Stimulated activated CD8-positive, alpha-beta memory T cell treated with anti-CD3 and anti-CD28 coated beads, Interleukin-12 subunit alpha, Interleukin-12 subunit beta, amount 100 ng/mL, for 24 hours (primary cell): ENCODE measurements around the gene PERCC1.
"Not testable (repeated sequence)": the region's sequence is repeated elsewhere in the genome, so short reads cannot be mapped to it uniquely, and the experiment has no call there.

Experiments
- DNase-seq: peaks from one replicate; pipeline ENCODE4 v3.0.0-alpha.2; 2020; ENCODE audit errors: extremely low read depth

Gene PERCC1

DNA sequence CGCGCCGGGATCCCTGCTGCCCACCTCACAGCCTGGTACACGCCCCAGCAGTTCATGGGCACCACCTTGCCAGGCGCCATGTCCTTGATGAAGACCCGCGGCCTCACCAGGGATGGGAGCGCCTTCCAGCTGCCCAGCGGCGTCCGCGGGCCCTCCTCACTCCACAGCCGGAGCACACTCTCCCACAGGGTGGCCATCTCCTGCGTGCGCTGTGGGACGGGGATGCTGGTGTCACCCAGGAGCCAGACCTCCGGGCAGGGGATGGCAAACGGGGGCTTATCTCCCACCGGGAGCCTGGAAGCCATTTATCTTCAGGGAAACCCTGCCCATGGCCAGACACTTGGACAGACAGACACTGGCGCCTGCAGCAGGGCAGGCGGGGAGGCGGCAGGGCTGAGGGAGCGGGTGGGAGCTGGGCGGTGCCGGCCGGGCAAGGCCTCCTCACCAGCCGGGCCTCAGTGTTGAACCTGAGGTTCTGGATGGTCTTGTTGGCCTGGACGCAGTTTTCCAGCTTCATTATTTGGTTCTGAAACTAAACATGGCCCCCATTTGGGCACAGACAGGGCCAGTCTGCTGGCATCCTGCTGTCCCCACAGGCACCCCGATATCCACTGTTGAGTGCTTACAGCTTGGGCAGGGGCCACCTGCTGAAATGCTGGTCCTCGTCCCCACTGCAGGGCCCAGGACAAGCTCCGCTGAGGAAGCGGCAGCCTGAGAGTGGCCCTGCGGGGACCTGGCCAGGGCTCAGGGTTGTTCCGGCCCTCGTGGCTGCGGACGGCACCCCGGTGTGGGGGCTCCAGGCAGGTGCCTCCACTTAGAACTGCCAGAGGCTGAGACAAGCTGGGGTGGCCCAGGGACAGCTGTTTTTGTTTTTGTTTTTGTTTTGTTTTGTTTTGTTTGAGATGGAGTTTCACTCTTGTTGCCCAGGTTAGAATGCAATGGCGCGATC is 4.0 kb downstream of the PERCC1 start:
- DNase-seq: no peak

- no peak for DNase-seq
These were observed 5.2 kb downstream of the PERCC1 start for GRCh38 chr16:1435921-1436697.

DNA sequence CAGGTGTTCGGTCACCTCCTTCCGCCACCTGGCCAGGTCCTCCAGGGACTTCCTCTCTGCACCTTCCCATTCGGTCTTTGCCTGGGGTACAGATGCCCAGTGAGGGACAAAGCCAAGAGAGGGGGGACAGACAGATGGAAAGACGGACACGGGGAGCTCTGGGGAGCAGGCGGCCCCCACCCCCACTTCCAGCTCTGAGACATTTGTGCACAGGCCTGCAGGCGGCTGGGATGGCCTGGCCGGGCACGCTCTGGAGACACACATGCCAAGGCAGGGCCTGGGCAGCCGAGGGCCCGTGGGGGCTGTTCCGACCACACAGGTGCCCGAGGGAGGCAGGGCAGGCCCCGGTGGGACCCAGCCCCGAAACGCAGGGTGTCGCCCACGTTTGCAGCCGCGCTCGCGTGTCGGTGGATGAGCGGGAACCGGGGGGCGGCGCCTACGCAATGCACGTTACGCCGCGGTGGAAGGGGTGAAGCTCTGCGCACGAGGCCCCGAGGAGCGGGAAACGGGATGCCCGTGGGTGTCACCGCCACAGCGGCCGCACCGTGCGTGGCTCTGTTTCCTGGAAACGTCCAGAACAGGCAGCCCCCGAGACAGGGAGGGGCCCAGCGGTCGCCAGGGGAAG is 6.0 kb downstream of the PERCC1 start:
- DNase-seq: no peak

- DNase-seq: no peak
These were observed 6.7 kb downstream of the PERCC1 start for GRCh38 chr16:1437606-1438005.

DNA sequence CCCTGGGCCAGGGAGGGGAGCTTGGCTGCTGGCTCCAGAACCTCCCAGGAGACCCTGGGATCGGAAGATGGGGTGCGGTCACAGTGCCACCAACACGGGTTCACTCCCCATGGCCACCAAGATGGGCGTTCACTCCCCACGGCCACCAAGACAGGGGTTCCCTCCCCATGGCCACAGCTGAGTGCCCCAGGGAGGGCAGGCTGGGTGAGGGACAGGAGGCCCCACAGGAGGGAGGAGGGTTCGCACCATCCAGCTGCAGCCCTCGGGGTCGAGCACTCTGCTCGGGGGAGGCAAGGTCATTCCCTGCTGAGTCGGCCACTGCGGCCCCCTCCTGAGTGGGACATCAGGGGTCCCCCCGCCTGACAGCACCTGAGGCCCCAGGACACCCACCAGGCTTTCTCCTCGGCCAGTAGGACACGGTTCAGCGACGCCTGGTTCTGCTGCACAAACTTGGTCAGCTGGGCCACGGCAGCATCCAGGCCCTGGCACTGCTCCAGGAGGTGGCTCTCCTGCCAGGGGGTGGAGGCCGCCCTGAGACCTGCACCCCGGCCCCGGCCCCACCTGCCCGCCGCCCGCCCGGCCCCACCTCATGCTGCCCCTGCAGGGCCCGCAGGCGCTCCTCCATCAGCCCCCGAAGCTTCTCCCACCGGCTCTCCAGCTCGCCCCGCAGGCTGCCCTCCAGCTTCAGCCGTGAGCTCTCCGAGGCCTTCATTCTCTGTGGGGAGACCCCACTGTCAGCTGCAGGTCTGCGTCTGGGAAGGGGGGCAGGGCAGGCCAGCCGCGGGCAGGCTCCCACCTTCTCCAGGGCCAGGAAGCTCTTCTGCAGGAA is 7.6 kb downstream of the PERCC1 start:
- no peak for DNase-seq

- DNase-seq: no peak
These were observed 8.3 kb downstream of the PERCC1 start for GRCh38 chr16:1439058-1439698.

DNA sequence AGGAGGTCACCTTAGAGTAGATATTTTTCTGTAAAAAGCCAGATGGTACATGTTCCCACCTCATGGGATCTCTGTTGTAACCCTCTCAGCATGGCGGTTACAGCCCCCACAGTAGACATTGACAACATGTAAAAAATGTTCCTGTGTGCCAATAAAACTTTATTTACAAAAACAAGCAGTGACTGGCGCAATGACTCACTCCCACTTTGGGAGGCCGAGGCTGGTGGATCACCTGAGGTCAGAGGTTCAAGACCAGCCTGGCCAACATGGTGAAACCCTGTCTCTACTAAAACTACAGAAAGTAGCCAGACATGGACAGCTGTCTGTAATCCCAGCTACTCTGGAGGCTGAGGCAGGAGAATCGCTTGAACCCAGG is 8.8 kb downstream of the PERCC1 start:
- DNase-seq: not testable (repeated sequence)

- DNase-seq: no peak
These were observed 10.5 kb downstream of the PERCC1 start for GRCh38 chr16:1441391-1441829.

DNA sequence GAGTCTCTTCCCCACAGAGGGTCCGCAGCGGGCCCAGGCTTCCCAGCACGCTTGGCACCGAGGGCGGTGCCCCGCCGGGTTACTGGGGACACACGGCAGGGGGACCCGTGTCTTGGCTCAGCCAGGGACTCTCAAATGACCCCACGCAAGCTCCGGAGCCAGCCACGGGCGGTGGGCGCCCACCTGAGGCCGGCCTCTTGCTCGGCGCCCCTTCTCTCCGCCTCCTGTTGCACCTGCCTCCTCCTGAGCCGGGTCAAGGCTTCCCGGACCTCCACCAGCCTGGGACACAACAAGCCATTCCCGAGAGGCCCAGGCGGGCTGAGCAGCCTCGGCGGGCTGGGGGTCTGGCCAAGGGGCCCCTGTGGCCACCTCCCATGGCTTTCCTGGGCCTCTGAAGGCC is 11.8 kb downstream of the PERCC1 start:
- DNase-seq: no peak

GRCh38 chr16:1443403-1443973 is 12.6 kb downstream of the PERCC1 start:
- no peak for DNase-seq

DNA sequence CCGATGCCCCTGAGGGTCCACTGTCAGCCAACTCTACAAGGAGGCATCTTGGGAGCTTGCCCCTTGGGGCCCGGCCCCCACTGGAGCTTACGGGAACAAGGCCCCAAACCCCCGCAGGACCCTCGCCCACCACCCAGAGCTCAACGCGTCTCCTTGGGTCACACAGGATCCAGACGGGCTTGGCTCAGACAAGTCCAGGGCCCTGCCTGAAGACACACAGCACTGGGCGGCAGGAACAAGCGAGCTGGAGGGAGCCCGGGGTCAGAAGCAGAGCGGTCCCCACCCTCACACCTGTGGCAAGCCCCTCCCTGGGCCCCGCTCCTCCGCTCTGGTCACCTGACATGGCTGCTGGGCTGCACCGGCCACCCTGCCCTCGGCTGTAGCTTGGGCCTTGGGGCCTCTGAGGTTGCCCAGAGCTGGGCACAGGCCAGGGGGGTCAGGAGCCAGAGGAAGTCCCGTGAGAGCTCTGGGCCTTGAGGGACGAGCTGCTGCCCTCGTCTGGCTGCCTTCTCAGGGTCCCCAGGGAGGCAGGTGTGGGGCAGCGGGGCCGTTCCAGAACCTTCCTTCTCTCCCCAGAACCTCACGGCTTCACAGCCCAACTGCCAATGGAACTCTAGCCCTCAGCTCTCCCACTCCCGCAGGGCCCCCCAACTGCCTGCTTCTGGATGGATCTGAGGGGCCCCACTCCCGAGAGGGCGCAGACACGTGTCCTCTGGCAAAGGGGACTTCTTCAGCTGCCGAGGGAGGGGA is 13.3 kb downstream of the PERCC1 start, which contains the start of gene CCDC154:
CCDC154 (minus strand) TSS at position 577 of the 750 bp plus-strand sequence; CDS start at position 343, 234 bp downstream.
- no peak for DNase-seq

- no peak for DNase-seq
These were observed 14.0 kb downstream of the PERCC1 start for GRCh38 chr16:1444730-1445517.

DNA sequence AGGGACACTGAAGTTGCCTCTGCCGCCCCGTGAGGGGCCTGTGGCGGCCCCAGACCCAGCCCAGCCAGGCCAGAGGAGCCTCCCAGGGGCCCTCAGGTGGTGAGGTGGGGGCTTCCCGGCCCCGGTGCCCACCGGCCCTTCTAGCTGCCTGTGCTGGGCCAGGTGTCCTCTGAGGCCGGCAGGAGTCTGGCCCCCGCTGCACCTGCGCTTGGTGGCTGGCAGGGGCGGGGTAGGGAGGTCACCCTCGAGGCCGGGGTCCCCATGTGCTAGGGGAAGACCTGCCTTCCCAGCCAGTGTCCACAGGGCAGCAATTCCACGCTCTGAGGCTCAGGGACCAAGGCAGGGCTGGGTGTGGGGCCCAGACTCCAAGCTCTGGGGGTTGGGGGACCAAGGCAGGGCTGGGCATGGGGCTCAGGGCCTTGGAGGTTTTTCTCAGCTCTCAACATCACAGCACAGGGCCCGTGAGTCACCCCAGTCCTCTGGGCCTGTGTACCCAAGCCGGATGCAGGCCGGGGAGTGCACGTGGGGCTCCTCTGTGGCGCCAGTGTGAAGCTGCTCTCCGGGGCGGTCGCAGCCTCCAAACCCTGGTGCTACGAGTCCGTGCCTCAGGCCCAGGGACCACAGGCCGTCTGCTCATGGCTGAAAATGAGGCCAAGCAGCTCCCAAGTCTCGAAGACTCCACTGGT is 14.8 kb downstream of the PERCC1 start:
- DNase-seq: no peak

GRCh38 chr16:1446296-1447080 is 15.6 kb downstream of the PERCC1 start:
- DNase-seq: no peak

GRCh38 chr16:1447965-1448364 is 17.1 kb downstream of the PERCC1 start:
- DNase-seq: no peak

- no peak for DNase-seq
These were observed 17.7 kb downstream of the PERCC1 start for GRCh38 chr16:1448536-1449116.

GRCh38 chr16:1449201-1449788 is 18.4 kb downstream of the PERCC1 start:
- DNase-seq: no peak
